Activated CD8-positive, alpha-beta memory T cell treated with anti-CD3 and anti-CD28 coated beads, Interleukin-2, amount 10 ng/mL, durations not matched to agents 7 days and 5 days (primary cell): ENCODE measurements around the gene ADAD2. TPM values are rescaled to one million over a fixed set of nuclear protein-coding genes. Genes with fewer than 3 reads are reported as not detected.

ENCODE experiments used
- ATAC-seq: fragments of 150-1000 bp; cut with Tn5 transposase; one replicate; pipeline ENCODE4 v1.10.0; 2021; ENCODE audit warnings: moderate library complexity
- CTCF ChIA-PET: fragments of 350-600 bp; sonication (Branson Sonifier 250); formaldehyde crosslinking; loops from one replicate; lab custom pipeline; 2021; ENCODE audit warnings: antibody characterized with exemption; lab: Charles Lee
- DNase-seq: peaks from one replicate; pipeline ENCODE4 v3.0.0-alpha.2; 2020
- H3K27ac Mint-ChIP-seq: one replicate; pipeline ENCODE4 v1.8.0; 2021; ENCODE audit warnings: mild to moderate bottlenecking, mixed read lengths
- H3K27me3 Mint-ChIP-seq: one replicate; pipeline ENCODE4 v1.8.0; 2021; ENCODE audit warnings: mixed read lengths
- H3K36me3 Mint-ChIP-seq: one replicate; pipeline ENCODE4 v1.8.0; 2021; ENCODE audit warnings: mild to moderate bottlenecking, mixed read lengths
- H3K4me1 Mint-ChIP-seq: one replicate; pipeline ENCODE4 v1.8.0; 2021; ENCODE audit warnings: mixed read lengths
- H3K4me3 Mint-ChIP-seq: one replicate; pipeline ENCODE4 v1.8.0; 2021; ENCODE audit warnings: mild to moderate bottlenecking, moderate library complexity, mixed read lengths
- H3K9me3 Mint-ChIP-seq: one replicate; pipeline ENCODE4 v1.8.0; 2022; ENCODE audit warnings: low read depth, mixed read lengths
- total RNA-seq, 2 experiments: library from RNA; stranded (reverse); gene quantifications; one replicate each; pipeline ENCODE4 v1.2.3, GENCODE V29; 2021

The ADAD2 gene
- total RNA-seq, 2 experiments from 2014 or later, result not detected

- peaks cover 35% of the 10 kb centered on the region for H3K27me3 Mint-ChIP-seq
- H3K36me3 Mint-ChIP-seq, result no peaks in the 10 kb centered on the region
- H3K27ac Mint-ChIP-seq, result no peak overlapping the region
- no peak for DNase-seq
- no peaks in the 10 kb centered on the region for H3K4me1 Mint-ChIP-seq
- no peak for ATAC-seq
- CTCF ChIA-PET, result no interaction called here
- no peak overlapping the region for H3K4me3 Mint-ChIP-seq
- no peaks in the 10 kb centered on the region for H3K9me3 Mint-ChIP-seq
Measured at GRCh38 chr16:84240455-84240854, 49.5 kb downstream of the ADAD2 start.

DNA sequence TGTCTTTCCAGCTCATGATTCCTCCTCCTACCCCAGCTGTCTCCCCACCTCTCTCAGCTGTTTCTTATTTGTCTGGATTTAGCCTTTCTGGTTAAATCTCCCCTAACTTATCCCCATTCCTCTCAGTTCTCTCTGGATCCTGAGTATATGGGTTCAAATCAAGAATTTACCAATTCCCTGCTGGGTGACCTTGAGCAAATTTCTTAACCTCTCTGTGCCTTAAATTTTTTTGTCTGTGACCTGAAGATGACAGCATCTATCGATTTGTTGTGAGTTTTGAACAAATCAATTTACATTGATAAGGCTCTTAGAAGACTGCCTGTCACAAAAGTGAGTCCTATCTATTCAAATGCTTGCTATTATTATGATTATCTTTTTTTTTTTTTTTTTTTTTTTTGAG is 50.8 kb downstream of the ADAD2 start:
- Mint-ChIP-seq H3K27ac (no peak overlapping the region), H3K4me3 (no peak overlapping the region), H3K27me3 (peaks cover 32% of the 10 kb centered on the region), H3K9me3 (no peaks in the 10 kb centered on the region), H3K4me1 (no peaks in the 10 kb centered on the region), H3K36me3 (no peaks in the 10 kb centered on the region)
- ATAC-seq (no peak), DNase-seq (no peak)
- CTCF ChIA-PET, result no interaction called here

GRCh38 chr16:84242839-84243238 is 51.9 kb downstream of the ADAD2 start:
- CTCF ChIA-PET, result no interaction called here
- no peaks in the 10 kb centered on the region for H3K9me3 Mint-ChIP-seq
- no peaks in the 10 kb centered on the region for H3K36me3 Mint-ChIP-seq
- DNase-seq, result no peak
- no peak for ATAC-seq
- H3K27ac Mint-ChIP-seq, result no peak overlapping the region
- H3K4me1 Mint-ChIP-seq, result no peaks in the 10 kb centered on the region
- peaks cover 32% of the 10 kb centered on the region for H3K27me3 Mint-ChIP-seq
- H3K4me3 Mint-ChIP-seq, result no peak overlapping the region

- Mint-ChIP-seq H3K9me3 (no peaks in the 10 kb centered on the region), H3K27ac (no peak overlapping the region), H3K36me3 (no peaks in the 10 kb centered on the region), H3K27me3 (peaks cover 31% of the 10 kb centered on the region), H3K4me1 (no peaks in the 10 kb centered on the region), H3K4me3 (no peak overlapping the region)
- ATAC-seq (no peak), DNase-seq (no peak)
- CTCF ChIA-PET, result no interaction called here
Measured at GRCh38 chr16:84243732-84244131, 52.8 kb downstream of the ADAD2 start.

- CTCF ChIA-PET, result no interaction called here
- no peak overlapping the region for H3K27ac Mint-ChIP-seq
- H3K9me3 Mint-ChIP-seq, result no peaks in the 10 kb centered on the region
- peaks cover 24% of the 10 kb centered on the region for H3K27me3 Mint-ChIP-seq
- no peak for ATAC-seq
- H3K4me1 Mint-ChIP-seq, result no peaks in the 10 kb centered on the region
- H3K4me3 Mint-ChIP-seq, result no peak overlapping the region
- no peaks in the 10 kb centered on the region for H3K36me3 Mint-ChIP-seq
- DNase-seq, result no peak
Measured at GRCh38 chr16:84244728-84245127, 53.8 kb downstream of the ADAD2 start.

GRCh38 chr16:84245956-84246678 is 55.2 kb downstream of the ADAD2 start:
- no peak overlapping the region for H3K27ac Mint-ChIP-seq
- H3K36me3 Mint-ChIP-seq, result no peaks in the 10 kb centered on the region
- no peak for ATAC-seq

GRCh38 chr16:84246679-84247077 is 55.7 kb downstream of the ADAD2 start:
- DNase-seq (no peak), ATAC-seq (no peak)
- CTCF ChIA-PET, result interaction anchor here (1.7 kb wide), 1 partner anchor 30 kb away, joined by 6 read pairs; no protein-coding TSS in a partner anchor
- H3K27me3 Mint-ChIP-seq, result peaks cover 10% of the 10 kb centered on the region
- no peak overlapping the region for H3K4me3 Mint-ChIP-seq
- H3K27ac Mint-ChIP-seq, result no peak overlapping the region
- H3K4me1 Mint-ChIP-seq, result no peaks in the 10 kb centered on the region
- H3K9me3 Mint-ChIP-seq, result no peaks in the 10 kb centered on the region
- H3K36me3 Mint-ChIP-seq, result no peaks in the 10 kb centered on the region

More at GRCh38 chr16:84245956-84246678, 55.2 kb downstream of the ADAD2 start:
- Mint-ChIP-seq H3K4me3 (no peak overlapping the region), H3K27me3 (peaks cover 13% of the 10 kb centered on the region), H3K4me1 (no peaks in the 10 kb centered on the region), H3K9me3 (no peaks in the 10 kb centered on the region)
- CTCF ChIA-PET, result interaction anchor here (1.7 kb wide), 1 partner anchor 31 kb away, joined by 6 read pairs; no protein-coding TSS in a partner anchor
- no peak for DNase-seq

Other genes starting within 250 kb of the ADAD2 start
- under 1 TPM; 0.21 to 0.93 TPM for gene OSGIN1, start 237.9 kb upstream of the ADAD2 start, total RNA-seq
- not detected for gene NECAB2, start 222.9 kb upstream of the ADAD2 start, total RNA-seq
- not detected for gene SLC38A8, start 148.4 kb upstream of the ADAD2 start, total RNA-seq
- gene MBTPS1, start 74.2 kb upstream of the ADAD2 start, total RNA-seq, result 10 to 100 TPM; 56.1 to 57.8 TPM
- gene HSDL1, start 46.0 kb upstream of the ADAD2 start, total RNA-seq, result 10 to 100 TPM; 10.4 to 17.2 TPM
- not detected for gene DNAAF1, start 45.8 kb upstream of the ADAD2 start, total RNA-seq
- 10 to 100 TPM; 52.7 to 58.1 TPM for gene TAF1C, start 4.1 kb upstream of the ADAD2 start, total RNA-seq
- not detected for gene KCNG4, start 48.9 kb downstream of the ADAD2 start, total RNA-seq
- gene WFDC1, start 103.7 kb downstream of the ADAD2 start, total RNA-seq, result not detected
- not detected for gene ATP2C2, start 177.4 kb downstream of the ADAD2 start, total RNA-seq